Lower leg skin (tissue), 3 donors: ENCODE measurements around the gene TXN.

Source experiments
- CTCF ChIP-seq, 3 donors: fragments of 450-650 bp; IDR thresholded peaks; one replicate each; pipeline ENCODE4 v1.5.1; 2016; ENCODE audit warnings: antibody characterized with exemption in 3 of 3, mild to moderate bottlenecking in 3 of 3, moderate library complexity in 2 of 3
- POLR2A ChIP-seq, 2 donors: fragments of 450-650 bp; IDR thresholded peaks; one replicate each; pipeline ENCODE4 v1.6.1; 2016 to 2017; ENCODE audit warnings: antibody characterized with exemption in 2 of 2, mild to moderate bottlenecking in 1 of 2, moderate library complexity in 1 of 2

GRCh38 chr9:110246214-110246613 lies 10.1 kb downstream of the TXN start:
- no peak for TF ChIP-seq CTCF (IDR thresholded peaks at IDR 0.05)
- no peak for TF ChIP-seq POLR2A (IDR thresholded peaks at IDR 0.05)
